Loucy (cell line): ENCODE measurements around the gene HSPA4L.

Source experiments
- CTCF ChIP-seq: fragments of 200-600 bp; sonication (generic); conservative IDR thresholded peaks from 2 replicates; pipeline ENCODE4 v1.5.1; 2014; ENCODE audit warnings: mild to moderate bottlenecking, antibody characterized with exemption, low read length
- EZH2phosphoT487 ChIP-seq: fragments of 200-600 bp; IDR thresholded peaks from 2 replicates; pipeline ENCODE4 v1.6.1; 2018; ENCODE audit warnings: antibody characterized with exemption, mild to moderate bottlenecking, moderate library complexity, borderline replicate concordance

- TF ChIP-seq CTCF: no peak
- TF ChIP-seq EZH2phosphoT487: no peak
These were observed 22.8 kb upstream of the HSPA4L start for GRCh38 chr4:127759228-127759820.
